Neural crest cell (in vitro differentiated cells): ENCODE measurements around the gene PRR7. TPM values are rescaled to one million over a fixed set of nuclear protein-coding genes. Genes with fewer than 3 reads are reported as not detected.
A peak's percentile ranks its signal among the peaks of the same experiment; 100 is the strongest.

Experiments
- DNase-seq: peaks from one replicate; pipeline ENCODE4 v3.0.0; 2021; ENCODE audit warnings: low read depth, mixed read lengths, low spot score
- H3K27ac Mint-ChIP-seq: one replicate; pipeline ENCODE4 v1.8.0; 2021; ENCODE audit warnings: mild to moderate bottlenecking, mixed read lengths; ENCODE audit not compliant: unreplicated experiment
- H3K27me3 Mint-ChIP-seq: 2 replicates; pipeline ENCODE4 v1.8.0; 2021; ENCODE audit warnings: low read depth, mild to moderate bottlenecking, mixed read lengths
- H3K36me3 Mint-ChIP-seq: 2 replicates; pipeline ENCODE4 v1.8.0; 2021; ENCODE audit warnings: low read depth, mild to moderate bottlenecking, mixed read lengths
- H3K4me1 Mint-ChIP-seq: 2 replicates; pipeline ENCODE4 v1.8.0; 2021; ENCODE audit warnings: mixed read lengths
- H3K4me3 Mint-ChIP-seq: one replicate; pipeline ENCODE4 v1.8.0; 2021; ENCODE audit warnings: mild to moderate bottlenecking, mixed read lengths
- H3K9me3 Mint-ChIP-seq: 2 replicates; pipeline ENCODE4 v1.8.0; 2021; ENCODE audit warnings: mixed read lengths
- total RNA-seq: library from RNA; stranded (reverse); gene quantifications from 2 replicates; pipeline ENCODE4 v1.2.1, GENCODE V29; 2021
- TF ChIP-seq, protein P1 (sequence below): fragments of 200-600 bp; sonication (generic); conservative IDR thresholded peaks from 2 replicates; pipeline ENCODE4 v1.5.0; 2021; ENCODE audit warnings: antibody characterized with exemption, mild to moderate bottlenecking

Gene PRR7
- total RNA-seq, 1 donor from 2014 or later, result 19.0 TPM

DNA sequence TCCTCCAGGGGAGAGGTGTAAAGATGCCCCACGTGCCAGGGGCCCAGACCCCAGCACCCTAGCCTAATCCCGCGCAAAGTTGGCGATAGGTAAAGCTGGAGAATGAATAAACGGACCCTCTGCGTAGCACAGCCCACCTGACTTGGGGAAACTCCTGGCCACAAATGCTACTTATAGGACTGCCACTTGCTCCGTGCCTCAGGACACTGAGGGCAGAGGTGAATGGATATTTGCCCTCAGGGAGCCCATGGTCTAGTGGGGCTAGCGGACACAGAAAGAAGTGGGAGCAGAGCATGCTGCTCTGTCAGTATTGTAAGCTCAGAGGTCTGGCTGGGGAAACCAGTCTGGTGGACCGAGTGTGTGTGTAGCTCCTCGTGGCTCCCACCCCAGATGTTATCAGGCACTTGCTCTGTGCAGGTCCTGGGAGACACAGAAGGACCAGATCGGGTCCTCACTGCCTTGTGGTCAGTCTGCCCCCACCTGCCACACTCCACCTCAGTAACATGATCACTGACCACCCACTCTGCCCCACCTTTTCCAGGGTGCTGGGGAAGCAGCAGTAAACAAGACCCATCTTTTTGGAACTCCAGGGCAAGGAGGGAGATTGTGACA is 19.3 kb upstream of the PRR7 start:
- Mint-ChIP-seq H3K27me3 (peaks cover 4% of the 10 kb centered on the region), H3K9me3 (no peaks in the 10 kb centered on the region), H3K27ac (peak overlapping the region; percentile 97), H3K4me1 (peaks cover 31% of the 10 kb centered on the region), H3K4me3 (peak overlapping the region; percentile 89), H3K36me3 (no peaks in the 10 kb centered on the region)
- TF ChIP-seq, protein P1, sequence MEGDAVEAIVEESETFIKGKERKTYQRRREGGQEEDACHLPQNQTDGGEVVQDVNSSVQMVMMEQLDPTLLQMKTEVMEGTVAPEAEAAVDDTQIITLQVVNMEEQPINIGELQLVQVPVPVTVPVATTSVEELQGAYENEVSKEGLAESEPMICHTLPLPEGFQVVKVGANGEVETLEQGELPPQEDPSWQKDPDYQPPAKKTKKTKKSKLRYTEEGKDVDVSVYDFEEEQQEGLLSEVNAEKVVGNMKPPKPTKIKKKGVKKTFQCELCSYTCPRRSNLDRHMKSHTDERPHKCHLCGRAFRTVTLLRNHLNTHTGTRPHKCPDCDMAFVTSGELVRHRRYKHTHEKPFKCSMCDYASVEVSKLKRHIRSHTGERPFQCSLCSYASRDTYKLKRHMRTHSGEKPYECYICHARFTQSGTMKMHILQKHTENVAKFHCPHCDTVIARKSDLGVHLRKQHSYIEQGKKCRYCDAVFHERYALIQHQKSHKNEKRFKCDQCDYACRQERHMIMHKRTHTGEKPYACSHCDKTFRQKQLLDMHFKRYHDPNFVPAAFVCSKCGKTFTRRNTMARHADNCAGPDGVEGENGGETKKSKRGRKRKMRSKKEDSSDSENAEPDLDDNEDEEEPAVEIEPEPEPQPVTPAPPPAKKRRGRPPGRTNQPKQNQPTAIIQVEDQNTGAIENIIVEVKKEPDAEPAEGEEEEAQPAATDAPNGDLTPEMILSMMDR, result no peak
- DNase-seq, result no peak

DNA sequence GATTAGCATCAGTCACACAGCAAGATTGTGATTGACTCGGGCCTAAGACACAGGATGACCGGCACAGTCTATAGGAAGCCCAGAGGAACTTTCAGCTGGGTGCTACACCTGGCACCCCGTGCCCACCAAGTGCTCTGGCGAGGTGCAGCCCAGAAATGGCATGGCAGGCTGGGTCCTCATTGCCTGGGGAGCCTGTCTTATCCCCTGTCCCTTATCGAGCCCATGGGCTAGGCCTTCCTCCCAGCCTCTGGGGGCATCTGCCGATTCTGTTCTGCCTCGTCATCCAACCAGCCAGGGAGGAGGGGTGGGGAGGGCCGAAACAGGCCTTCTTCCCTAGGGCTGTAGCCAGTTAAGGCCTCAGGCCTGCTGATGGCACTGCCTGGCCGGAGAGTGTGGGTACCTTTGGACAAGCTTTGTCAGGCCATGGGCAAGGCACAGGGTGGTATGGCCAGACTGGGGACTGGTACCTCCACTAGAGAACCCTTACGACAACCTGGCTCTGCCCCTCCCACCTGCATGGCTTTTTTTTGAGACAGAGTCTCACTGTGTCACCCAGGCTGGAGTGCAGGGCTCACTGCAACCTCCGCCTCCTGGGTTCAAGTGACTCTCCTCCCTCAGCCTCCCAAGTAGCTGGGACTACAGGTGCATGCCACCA is 18.6 kb upstream of the PRR7 start:
- H3K9me3 Mint-ChIP-seq, result no peaks in the 10 kb centered on the region
- peaks cover 31% of the 10 kb centered on the region for H3K4me1 Mint-ChIP-seq
- TF ChIP-seq, protein P1, result no peak
- DNase-seq, result no peak
- H3K36me3 Mint-ChIP-seq, result no peaks in the 10 kb centered on the region
- no peak overlapping the region for H3K27ac Mint-ChIP-seq
- H3K4me3 Mint-ChIP-seq, result peak overlapping the region; percentile 89
- peaks cover 4% of the 10 kb centered on the region for H3K27me3 Mint-ChIP-seq

DNA sequence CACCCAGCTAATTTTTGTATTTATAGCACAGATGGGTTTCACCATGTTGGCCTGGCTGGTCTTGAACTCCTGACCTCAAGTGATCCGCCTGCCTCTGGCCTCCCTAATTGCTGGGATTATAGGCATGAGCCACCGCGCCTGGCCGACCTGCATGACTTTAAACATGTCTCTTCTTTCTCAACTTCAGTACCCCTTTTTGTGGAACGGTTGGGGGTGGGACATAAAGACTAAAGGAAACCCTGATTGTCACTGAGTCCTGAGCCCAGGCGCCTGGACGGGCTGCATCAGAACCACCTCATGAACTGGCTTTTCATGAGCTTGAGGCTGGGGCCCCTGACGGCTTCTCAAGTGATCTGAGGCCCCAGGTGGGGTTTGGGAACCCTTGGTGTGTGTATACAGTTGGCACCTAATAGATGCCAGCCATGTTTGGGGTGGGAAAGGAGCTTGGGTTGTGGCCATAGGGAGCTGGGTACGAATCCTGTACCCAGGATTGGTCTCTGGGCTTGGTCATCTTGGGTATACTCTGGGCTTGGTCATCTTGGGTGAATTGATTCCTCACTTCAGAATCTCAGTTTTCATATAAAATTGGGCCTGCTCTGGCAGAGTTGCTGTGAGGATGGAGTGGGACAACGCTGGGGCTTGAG is 17.9 kb upstream of the PRR7 start:
- Mint-ChIP-seq H3K27ac (no peak overlapping the region), H3K9me3 (no peaks in the 10 kb centered on the region), H3K4me1 (peaks cover 31% of the 10 kb centered on the region), H3K36me3 (no peaks in the 10 kb centered on the region), H3K27me3 (peaks cover 4% of the 10 kb centered on the region), H3K4me3 (peak overlapping the region; percentile 89)
- TF ChIP-seq, protein P1, result no peak
- no peak for DNase-seq

DNA sequence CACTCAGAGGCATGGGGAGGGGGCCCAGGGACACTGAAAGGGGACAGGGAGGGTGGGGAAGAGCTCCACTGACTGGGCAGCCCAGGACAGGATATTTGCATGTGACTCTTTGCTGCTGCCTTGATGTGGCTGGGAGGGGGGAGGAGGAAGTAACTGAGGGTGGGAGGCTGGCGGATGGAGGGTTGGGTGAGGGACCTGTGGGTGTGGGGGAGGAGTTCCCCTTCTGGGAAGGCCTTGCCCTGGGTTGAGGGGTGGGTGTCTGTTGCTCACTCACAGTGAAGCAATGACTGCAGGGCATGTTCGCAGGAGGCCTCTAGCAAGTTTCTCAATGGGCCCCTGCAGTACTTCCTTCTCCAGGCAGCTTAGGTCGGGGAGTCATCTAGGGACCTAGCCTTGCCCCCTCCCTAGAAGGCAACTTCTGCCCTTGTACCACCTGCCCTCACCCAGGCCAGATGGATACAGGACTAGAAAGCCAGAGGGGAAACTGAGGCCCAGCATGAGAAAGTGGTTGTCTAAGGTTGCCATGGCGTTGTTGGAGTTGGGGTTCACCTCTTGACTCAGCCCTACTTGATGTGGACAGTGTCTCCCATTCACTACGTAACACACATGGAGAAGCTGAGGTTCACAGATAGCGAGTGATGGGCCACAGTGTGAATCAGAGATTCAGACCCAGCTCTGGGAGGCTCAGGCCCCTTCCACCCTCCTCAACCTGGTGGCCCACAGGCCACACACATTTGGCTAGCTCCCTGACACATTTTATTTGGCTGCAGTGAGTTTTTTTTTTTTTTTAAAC is 17.2 kb upstream of the PRR7 start:
- peak overlapping the region; percentile 89 for H3K4me3 Mint-ChIP-seq
- TF ChIP-seq, protein P1, result no peak
- H3K27ac Mint-ChIP-seq, result no peak overlapping the region
- H3K36me3 Mint-ChIP-seq, result no peaks in the 10 kb centered on the region
- peaks cover 31% of the 10 kb centered on the region for H3K4me1 Mint-ChIP-seq
- H3K27me3 Mint-ChIP-seq, result peaks cover 4% of the 10 kb centered on the region
- DNase-seq, result no peak
- no peaks in the 10 kb centered on the region for H3K9me3 Mint-ChIP-seq

GRCh38 chr5:177430140-177430951 is 16.3 kb upstream of the PRR7 start:
- peaks cover 4% of the 10 kb centered on the region for H3K27me3 Mint-ChIP-seq
- peak overlapping the region; percentile 70 for H3K4me3 Mint-ChIP-seq
- no peaks in the 10 kb centered on the region for H3K36me3 Mint-ChIP-seq
- H3K4me1 Mint-ChIP-seq, result peaks cover 27% of the 10 kb centered on the region
- DNase-seq, result no peak
- no peaks in the 10 kb centered on the region for H3K9me3 Mint-ChIP-seq
- no peak overlapping the region for H3K27ac Mint-ChIP-seq
- TF ChIP-seq, protein P1, result no peak
